GM18870 (cell line): ENCODE data around the gene SLC47A2.

Experiments used
- ATAC-seq: cut with Tn5 transposase; IDR thresholded peaks from one replicate; pipeline ENCODE4 v1.9.1; 2021; ENCODE audit warnings: moderate library complexity; ENCODE audit not compliant: unreplicated experiment

Gene SLC47A2

DNA sequence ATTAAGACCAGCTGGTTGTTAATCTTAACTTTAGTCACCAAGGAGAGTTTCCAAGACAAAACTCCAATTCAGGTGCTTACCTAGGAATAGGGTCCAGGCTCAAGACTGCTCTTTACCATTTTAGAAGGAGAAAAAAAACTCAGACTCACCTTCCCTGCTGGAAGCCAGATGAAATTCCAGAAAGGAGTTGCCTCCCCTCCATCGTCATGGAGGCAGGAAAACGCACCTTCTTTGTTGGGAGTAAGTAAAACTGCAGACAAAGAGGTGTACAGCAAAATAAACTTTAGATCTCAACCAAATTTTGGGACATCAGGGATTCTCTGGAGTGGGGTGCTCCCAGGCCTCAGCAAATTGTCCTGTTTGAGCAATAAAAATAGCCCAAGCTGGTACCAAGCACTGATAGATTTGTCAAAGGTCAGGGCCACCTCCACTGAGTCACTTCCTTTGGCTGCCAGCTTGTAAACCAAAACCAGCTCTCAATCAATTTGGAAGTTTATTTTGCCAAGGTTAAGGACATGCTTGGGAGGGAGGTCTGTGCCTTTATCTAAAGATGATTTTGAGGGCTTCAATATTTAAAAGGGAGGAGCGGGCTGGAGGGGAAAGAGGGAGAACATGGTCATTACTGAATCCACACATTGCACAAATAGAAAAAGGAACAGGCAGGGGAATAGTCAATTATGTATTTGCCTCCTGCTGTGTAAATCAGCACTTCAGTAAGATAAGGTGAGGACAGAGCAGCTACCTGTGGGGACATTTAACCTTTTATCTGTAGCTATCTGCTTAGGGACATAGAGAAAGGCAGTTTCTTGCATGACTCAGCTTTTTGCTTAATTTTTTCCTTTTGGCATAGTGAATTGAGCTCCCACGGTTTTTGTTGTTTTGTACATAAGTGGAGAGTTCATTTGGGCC lies 69.3 kb downstream of the SLC47A2 start:
- no peak for ATAC-seq

DNA sequence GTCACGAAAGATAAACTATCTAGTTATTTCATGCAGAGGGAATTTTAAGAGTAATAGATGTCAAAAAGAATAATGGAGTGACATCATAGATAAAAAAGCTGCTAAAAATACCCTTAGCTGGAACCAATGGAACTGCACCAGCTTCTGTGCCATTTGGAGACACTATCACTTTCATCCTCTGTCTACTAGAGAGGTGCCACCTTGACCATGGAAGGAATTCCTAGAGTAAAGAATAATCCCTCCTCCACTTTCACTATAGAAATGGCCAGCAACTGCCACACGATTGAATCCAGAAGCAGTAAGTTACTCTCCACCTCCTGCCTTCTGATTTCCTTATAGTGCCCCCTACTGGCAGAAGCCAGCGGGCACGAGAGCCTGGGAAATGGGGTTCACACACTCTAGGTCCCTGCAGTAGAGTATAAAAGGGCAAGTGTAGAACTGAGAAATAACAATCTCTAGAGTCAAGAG lies 70.6 kb downstream of the SLC47A2 start:
- no peak for ATAC-seq

GRCh38 chr17:19644493-19645210 lies 71.7 kb downstream of the SLC47A2 start:
- ATAC-seq: no peak

GRCh38 chr17:19642373-19642893 lies 74.0 kb downstream of the SLC47A2 start:
- ATAC-seq: no peak

- ATAC-seq: no peak
Measured at GRCh38 chr17:19641687-19642372, 74.6 kb downstream of the SLC47A2 start.

DNA sequence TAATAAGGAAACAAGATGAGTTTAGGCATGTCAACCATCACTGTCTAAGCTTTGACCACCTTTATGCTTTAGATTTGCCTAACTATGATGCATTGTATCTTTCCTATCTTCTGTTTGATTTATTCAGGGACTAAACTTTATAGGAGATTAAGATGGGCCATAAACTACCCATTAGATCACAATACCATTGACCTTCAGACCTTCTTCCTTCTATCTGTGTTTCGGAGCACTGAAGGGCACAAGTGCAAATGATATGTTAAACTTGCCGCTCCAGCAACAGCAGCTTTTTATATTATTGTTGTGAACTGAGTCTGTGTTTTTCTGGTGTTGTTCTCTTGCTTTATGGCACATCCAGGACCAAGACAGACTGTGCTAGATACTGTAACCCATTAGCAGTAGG lies 84.5 kb downstream of the SLC47A2 start:
- ATAC-seq: no peak

DNA sequence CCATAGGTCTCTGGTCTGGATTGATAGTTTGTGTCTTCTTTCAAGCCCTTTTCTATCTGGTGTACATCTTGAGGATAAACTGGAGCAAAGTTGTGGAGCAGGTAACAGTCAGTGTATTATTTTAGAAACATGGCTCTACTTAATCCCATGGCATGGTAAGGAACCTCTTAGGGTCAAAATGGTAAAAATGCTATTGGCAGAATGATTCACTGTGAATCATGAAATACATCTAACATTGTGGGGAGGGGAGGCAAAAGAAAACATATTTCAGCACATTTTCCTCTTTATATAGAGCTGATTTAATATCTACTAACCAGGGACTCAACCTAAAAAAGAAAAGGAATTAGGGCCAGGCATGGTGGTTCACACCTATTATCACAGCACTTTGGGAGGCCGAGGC lies 85.7 kb downstream of the SLC47A2 start:
- no peak for ATAC-seq

DNA sequence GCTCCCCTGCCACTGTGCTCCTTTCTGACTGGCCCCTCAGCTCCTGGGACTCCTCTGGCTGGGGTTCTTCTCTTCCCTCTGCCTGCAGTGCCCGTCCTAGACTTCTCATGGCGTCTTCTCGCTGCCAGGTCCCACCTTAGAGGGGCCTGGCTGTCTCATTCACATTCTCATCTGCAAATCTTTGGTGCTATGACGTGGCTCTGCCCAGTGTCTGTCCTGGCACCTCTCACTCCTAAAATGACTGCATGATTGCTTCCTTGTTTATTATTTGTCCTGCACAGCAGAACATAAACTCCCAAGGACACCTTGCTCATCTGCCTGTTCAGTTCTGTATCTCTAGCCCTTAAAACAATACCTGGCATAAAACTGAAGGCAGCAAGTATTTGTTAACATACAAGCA lies 86.3 kb downstream of the SLC47A2 start:
- no peak for ATAC-seq

GRCh38 chr17:19629449-19629848 lies 86.9 kb downstream of the SLC47A2 start:
- no peak for ATAC-seq
